Measurements from ENCODE around the gene PROX1.

PROX1 gene, protein sequence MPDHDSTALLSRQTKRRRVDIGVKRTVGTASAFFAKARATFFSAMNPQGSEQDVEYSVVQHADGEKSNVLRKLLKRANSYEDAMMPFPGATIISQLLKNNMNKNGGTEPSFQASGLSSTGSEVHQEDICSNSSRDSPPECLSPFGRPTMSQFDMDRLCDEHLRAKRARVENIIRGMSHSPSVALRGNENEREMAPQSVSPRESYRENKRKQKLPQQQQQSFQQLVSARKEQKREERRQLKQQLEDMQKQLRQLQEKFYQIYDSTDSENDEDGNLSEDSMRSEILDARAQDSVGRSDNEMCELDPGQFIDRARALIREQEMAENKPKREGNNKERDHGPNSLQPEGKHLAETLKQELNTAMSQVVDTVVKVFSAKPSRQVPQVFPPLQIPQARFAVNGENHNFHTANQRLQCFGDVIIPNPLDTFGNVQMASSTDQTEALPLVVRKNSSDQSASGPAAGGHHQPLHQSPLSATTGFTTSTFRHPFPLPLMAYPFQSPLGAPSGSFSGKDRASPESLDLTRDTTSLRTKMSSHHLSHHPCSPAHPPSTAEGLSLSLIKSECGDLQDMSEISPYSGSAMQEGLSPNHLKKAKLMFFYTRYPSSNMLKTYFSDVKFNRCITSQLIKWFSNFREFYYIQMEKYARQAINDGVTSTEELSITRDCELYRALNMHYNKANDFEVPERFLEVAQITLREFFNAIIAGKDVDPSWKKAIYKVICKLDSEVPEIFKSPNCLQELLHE

DNA sequence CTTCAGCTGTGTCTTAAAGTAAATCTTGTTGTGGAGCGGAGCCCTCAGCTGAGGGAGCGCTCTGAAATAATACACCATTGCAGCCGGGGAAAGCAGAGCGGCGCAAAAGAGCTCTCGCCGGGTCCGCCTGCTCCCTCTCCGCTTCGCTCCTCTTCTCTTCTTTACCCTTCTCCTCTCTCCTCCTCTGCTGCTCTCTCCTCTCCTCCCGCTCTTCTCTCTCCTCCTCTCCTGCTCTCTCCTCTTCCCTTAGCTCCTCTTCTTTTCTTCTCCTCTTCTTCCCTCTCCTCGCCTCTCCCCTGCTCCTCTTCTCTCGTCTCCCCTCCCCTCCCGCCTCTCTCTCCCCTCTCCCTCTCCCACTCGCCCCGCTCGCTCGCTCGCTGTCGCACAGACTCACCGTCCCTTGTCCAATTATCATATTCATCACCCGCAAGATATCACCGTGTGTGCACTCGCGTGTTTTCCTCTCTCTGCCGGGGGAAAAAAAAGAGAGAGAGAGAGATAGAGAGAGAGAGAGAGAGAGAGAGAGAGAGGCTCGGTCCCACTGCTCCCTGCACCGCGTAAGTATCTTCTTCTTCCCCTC lies at the start of gene PROX1:
TSS of gene PROX1 (plus strand) at position 47 of the 580 bp plus-strand sequence. CDS start 8,563 bp downstream, outside the sequence.
- no peak for DNase-seq (ENCODE audit: low spot score)

DNA sequence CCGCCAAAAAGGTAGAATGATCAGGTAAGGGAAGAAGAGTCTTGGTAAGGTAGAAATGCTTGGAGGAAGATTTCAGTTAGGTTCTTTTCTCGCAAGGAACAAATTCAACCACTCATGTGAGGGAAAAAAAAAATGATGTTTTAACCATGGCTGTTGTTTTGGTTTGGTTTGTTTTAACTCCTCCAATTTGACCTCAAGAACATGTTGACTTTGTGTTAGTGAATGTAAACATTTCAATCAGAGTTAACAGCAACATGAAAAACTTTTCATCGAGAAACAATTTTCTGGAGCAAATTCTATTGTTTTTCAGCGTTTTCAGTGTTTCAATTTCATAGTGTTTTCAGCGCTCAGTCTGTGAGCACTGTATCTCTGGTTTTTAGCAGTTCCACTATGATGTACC lies 49.0 kb upstream of the PROX1 start:
- no peak for DNase-seq (ENCODE audit: low spot score)

DNA sequence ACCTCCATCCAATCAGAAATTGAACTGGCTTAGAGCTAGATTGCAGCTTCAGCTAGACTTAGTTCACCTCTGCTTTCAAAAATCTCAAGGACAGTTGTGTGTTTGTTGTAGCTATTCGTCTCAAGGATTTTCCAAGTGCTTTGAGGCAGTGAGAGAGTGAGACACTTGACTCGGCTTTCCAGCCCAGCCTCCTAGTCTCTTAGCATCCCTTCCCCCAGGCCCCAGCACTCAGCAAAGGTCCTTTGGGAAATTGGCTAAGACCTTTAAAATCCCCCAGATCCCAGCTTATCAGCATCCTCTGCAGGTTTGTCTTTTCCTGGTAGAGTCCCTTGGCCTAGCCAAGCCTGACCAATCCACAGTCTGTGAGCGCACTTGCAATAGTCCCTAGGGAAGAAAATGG lies 47.9 kb upstream of the PROX1 start:
- DNase-seq (ENCODE audit: low spot score): no peak

DNA sequence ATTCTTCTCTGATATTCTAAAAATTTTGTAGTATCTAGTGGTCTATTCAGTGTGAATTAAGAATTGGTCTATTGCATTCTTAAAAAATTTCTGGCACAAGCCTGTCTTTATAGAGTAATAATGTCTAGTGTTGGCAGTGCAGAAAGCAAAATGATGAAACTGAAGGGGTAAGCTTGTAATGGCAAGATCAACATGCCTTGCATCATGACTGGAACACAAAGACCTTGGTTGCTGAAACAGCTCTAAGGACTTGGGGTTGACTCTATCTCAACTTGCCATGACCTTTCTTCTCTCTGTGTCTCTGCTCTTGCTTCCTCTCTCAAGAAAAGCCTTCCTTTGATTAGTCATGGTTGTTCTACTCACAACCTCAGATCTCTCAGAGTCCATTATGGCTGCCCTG lies 46.8 kb upstream of the PROX1 start:
- DNase-seq (ENCODE audit: low spot score): no peak

DNA sequence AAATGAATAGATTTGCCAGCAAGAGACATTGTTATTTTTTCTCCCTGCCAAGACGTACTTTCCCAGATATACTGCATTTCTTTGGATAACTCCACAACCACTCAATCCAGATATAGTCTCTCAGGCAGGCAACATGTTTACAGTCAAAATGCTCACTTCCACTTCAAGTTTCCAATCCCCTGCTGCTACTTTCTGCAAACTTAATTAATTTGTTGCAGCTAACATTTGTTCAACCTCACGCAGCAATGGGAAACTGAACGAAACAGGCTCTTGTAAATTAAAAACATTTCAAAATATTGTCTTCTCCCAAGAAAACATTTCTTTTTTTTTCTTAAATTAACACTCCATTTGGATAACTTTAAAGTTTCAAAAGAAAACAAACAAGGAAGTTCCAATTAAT lies 45.7 kb upstream of the PROX1 start:
- no peak for DNase-seq (ENCODE audit: low spot score)

DNA sequence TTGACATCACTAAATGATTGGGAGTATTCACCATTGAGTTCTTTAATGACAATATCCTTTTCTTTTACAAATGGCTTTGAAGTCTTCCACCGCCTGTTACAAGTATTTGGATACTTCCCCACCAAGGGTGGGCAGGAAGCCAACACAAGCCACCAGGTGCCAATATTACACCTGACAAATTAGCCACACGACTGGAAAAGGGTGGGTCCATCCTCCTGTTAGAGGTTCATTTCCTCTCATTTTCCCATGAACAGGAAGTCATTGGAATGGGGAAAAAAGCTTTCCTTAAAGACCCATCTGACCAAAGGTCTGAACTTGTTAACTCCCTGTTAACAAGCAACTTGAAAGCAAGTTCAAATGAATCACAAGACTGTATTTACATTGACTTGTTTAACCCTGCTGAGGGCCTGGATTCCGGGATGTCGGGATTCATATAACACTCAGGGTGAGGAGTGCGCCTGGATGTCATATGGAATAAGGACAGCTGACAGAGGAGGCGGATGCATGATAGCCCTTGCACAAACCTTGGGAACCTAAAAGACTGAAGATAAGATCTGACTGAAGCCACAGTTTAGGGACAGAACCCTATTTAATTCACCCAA lies 40.5 kb upstream of the PROX1 start:
- DNase-seq (ENCODE audit: low spot score): no peak

DNA sequence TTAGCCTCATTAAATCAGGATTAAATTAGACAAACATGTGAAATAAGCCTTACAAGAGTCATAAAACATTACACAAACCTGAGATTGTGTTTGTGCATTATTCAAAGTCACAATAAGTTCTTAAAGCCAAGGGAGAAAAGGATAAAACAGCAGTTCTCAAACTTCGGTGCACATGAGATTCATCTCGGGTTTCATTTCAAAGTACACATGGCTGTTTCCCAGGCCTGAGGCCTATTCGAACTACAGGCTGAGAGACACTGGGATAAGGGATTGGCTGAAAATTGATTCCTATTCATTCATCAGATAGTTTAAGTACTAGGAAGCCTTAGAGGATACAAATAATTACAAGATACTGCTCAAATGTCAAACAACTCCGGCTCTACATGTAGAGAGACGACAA lies 35.9 kb upstream of the PROX1 start:
- DNase-seq (ENCODE audit: low spot score): no peak

DNA sequence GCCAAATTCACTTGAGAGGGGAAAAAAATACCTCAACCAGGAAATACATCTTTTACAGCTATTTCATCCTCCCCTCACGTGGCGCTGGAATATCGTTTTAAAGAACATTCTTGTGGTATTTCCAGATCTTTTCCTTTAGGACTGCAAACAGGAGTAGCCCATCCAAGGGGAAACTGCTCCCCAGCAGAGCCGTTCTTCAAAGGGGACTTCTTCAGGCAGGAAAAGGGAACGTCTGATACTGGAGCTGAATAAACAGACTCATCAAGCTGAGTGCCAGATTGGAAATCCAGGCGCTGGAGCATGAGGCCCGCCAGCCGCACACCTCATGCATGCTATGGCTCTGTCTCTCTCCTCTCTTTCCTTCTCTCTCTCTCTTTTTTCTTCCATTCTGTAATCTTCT lies 34.0 kb upstream of the PROX1 start:
- DNase-seq (ENCODE audit: low spot score): no peak

DNA sequence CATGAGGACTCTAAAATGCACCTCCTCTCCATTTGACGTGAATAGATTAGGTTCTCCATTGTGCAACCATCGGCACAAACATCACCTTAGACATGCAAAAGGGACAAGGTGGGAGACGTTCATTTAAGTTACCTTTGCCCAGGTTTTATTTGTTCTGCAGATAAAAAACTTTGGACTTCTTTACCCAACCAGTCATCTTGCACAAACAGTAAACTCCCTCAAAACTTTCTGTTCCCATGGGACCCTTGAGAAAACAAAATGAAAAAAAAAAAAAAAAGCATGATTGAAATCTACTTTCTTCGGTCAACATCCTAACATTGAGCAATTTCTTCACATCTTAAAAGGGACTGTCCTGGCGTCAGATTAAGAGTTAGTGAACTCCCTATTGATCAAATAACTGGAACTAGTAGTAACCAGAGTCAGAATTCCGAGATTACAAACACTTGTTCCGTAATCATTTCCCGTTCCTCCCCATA lies 31.4 kb upstream of the PROX1 start:
- no peak for DNase-seq (ENCODE audit: low spot score)

DNA sequence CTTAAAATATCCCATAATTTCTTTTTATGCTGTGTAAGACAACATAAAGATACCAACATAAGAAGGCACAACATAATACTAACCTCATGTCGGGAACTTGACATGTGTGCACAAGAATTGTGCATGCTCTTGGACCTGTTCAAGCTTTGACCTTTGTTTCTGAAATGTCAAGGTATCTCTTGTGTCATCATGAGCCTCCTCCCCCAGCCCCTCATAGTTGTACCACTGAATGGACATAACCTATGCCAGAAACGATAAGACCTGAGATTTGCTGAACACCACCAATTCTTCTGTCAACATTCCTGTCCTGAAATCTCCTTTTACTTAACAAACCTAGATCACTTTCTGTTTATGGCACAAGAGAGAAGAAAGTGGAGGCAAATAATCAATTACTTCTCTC lies 29.4 kb upstream of the PROX1 start:
- no peak for DNase-seq (ENCODE audit: low spot score)

DNA sequence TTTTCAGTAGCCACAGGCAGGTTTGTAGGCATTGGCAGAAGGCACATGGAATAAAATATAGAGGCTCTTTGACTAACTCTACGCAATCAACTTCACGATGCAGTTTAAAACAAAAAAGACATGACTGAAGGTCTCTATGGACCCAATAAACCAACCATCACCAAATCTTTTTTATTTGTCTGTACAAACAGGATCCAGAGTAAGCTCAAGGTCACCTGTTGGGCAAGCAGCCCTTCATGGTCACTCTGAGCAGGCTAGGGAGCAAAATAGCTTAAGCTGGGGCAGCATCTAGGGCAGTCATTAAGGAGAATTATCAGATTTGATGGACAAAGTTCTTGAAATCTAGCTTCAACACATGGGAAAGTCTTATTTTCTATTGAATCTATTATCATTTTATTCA lies 26.8 kb upstream of the PROX1 start:
- DNase-seq (ENCODE audit: low spot score): no peak

DNA sequence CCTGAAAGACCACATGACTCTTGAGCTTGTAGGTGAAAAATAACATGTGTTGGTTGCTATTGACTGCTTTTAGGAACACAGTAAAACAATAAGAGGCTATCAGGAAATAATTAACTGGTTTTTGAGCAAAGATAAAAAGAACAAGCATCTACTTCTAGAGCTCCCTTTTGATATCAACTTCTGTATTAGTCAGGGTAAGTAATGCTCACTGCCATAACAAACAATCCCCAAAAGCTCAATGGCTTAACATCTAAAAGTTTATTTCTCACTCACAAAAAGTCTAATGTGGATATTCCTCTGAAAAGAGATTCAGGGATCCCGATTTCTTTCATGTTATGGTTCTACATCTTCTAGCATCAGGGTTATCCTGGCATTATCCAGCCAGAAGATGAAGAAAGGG lies 25.3 kb upstream of the PROX1 start:
- DNase-seq (ENCODE audit: low spot score): no peak

DNA sequence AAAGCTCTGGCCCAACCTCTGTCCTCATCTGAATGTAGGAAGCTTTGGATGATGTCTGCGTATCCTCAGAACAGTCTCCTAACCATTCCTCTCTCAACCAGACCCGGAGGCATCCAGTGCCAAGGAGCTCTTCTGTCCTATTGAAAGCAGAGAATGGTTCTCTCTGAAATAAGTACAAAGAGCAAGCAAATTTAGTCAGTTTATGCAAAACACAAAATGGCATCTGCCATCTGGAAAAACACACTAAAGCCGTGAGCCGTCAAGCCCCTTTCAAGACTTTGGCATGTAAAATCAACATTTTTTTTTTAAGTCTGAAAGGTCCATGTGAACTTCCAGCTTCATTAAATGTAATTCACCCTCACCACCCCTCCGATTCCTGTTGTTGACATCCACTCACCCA lies 21.7 kb upstream of the PROX1 start:
- DNase-seq (ENCODE audit: low spot score): no peak

DNA sequence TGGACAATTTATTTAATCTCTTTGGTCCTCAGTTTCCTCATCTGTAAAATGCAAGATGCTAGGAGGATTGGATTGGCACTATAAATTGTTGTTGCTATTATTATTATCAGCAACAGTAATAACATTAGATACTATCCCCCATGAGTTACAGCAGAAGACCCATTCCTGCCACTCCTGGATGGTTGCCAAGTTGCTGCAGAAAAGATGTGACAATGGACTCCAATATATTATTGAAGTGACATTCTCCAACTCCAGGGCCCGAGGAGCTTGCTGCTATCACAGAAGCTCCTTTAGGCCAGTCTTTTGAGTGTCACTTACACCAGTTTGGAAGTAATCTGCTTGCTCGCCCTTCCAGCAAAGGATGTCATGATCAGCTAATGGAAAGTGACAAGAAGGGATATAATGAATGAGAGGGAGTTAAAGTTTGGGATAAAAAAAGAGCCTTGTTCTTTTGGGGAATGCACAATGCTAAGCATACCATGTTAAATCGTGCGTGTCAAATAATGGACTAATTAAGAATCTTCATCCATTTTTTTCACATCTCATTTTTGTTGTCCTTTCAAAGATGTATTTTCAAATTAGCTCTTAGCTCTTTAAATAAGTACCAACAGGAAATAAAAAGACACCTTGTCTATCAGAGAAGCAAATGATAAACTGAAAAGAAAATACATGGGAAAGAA lies 19.5 kb upstream of the PROX1 start:
- no peak for DNase-seq (ENCODE audit: low spot score)

DNA sequence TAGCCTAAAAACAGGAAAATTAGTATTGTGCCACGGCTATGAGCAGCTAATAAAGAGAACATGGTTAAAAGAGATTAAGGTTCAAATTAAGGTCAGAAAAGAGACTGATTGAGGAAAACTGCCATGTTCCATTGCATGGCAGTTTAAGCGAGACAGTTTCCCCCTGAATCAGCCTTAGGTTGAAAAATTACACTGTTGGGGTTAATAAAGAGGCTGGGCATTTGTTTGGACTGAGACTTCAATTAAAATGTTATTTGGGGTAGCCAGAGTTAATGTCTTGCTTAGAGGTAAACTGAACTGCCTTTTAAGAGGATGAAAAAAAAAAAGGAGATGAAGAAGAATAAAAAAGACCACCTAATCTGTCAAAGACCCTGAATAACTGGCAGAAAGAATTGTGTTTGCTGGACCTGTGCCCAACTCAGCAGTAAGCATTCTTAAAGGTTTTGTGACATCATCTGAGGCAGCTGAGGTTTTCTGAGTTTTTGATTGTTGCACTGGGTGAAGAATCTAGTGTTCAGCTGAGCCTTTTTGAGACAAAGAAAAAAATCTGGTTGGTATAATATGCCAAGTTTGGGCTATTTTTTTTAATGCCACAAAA lies 17.7 kb upstream of the PROX1 start:
- DNase-seq (ENCODE audit: low spot score): no peak

DNA sequence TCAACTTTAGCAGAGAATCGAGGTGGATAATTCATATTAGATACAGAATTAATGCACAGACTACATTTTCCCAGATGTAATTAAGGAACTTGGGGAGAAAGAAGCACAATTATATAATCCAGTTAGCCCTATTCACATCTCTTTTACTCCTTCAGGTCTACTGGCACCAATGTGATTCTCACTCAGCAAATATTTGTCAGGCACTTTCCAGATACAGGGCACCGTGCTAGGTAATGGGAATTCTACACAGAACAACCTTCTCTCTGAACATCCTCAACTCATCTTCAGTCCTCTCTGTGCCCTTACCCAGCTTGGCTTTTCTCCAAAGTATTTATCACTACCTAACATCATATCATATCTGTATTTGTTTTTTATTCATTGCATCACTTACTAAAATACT lies 15.6 kb upstream of the PROX1 start:
- DNase-seq (ENCODE audit: low spot score): no peak

DNA sequence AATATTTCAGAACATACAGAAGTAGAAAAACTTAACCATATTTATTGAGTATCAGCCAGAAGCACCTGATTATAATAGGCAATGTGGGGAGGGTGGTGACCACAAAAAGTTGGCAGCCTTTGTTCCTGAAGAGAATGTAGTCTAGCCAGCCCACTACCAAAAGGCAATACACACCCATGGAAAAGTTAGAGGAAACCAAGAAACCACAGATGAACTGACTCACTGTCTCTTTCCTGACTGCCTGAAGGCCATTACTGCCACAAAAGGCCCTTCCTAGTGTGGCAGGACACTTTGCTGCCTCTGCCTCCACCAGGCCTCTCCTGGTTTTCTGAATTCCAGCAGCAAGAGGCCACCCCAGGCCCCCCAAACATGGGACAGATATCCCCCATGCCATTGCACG lies 14.6 kb upstream of the PROX1 start:
- no peak for DNase-seq (ENCODE audit: low spot score)

DNA sequence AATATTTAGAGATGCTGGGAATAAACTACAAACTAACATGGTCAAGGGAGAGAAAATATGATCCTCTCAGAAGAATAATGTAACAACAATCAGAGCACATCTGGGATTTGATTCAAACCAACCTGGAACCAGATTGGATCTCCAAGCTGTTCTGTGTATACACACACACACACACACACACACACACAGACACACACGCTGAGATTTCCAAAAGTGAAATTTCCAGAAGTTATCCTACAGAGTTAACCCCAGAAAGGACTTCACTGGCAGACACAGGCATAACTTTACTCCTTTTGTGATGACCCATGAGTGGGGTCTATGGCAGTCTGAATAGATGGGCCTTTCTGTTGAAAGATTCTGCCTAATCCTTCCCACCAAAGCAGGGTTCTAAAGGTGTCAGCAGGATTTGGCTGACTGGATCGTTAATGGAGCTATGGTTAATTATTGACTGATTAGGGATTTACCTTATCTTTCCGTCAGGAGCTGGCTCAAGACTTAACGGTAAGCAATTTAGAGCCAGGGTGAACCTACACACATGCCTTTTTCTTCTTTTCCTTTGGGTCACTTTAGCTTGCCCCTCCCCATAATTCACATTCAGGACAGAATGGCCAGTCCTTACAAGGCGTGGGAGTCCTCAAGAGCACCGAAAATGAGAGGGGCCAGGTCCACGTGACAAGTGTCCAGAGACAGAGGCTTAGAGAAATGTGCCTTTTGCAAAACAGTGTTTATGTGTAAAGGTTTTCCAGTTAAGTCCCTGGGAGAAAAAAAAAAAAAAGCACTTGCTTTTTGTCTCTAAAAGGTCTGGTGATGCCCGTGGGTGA lies 10.9 kb upstream of the PROX1 start:
- no peak for DNase-seq (ENCODE audit: low spot score)

DNA sequence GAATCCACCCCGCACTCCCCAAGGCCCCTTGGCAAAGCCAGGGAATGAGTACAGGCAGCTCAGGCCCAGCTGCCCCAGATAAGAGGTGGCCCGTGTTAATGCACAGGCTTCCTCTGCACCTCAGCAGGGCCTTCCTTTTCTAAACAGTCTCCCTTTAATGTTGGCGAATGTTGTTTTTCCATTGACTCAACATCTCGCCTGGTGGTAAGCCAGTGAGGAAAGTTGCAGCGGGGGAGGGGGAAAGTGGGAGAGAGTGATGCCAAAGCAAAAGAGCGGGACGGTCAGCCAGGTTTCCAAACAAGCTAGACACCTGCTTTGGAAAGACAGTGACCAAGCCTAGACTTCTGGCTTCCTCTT lies 10.3 kb upstream of the PROX1 start:
- no peak for DNase-seq (ENCODE audit: low spot score)

DNA sequence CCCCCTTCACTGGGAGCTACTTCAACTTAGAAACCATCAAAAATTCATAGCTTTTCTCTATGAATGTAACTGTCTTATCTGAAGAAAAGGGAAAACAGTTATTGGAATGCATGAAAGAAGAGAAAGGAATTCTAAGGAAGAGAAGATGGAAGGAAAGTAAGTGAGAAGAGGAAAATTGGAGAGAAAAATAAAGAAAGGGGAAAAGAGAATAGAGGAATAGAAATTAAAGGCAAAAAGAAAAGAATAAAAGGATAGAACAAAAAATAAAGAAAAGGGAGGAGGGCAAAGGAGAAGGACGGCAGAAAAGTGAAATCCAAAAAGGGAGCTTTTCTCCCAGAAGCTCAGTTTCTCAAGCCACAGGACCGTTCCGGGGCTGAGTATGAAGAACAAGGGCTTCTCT lies 9.9 kb upstream of the PROX1 start:
- DNase-seq (ENCODE audit: low spot score): no peak
